BJ (cell line): ENCODE measurements around the gene SPATA25. TPM values are rescaled to one million over a fixed set of nuclear protein-coding genes. Genes with fewer than 3 reads are reported as not detected.

ENCODE experiments used
- CTCF ChIA-PET: fragments of 350-600 bp; formaldehyde crosslinking; extraction: SDS; loops from one replicate; lab custom pipeline; 2021; ENCODE audit warnings: antibody characterized with exemption, inconsistent platforms; lab: Yijun Ruan, JAX
- POLR2A ChIA-PET: fragments of 300-600 bp; sonication (Branson Sonifier 250); formaldehyde crosslinking; extraction: SDS; loops from one replicate; lab custom pipeline; 2021; ENCODE audit warnings: antibody characterized with exemption; lab: Charles Lee
- DNase-seq: peaks from one replicate; pipeline ENCODE4 v3.0.0-alpha.2; 2011; ENCODE audit warnings: low read depth
- H3K27me3 ChIP-seq: 2 replicates; pipeline ENCODE4 v1.6.0; 2011; ENCODE audit warnings: low read length; ENCODE audit not compliant: control insufficient read depth, insufficient read depth
- H3K36me3 ChIP-seq: 2 replicates; pipeline ENCODE4 v1.5.1; 2011; ENCODE audit warnings: low read length; ENCODE audit not compliant: control insufficient read depth, insufficient read depth
- H3K4me3 ChIP-seq: 2 replicates; pipeline ENCODE4 v1.5.1; 2011; ENCODE audit warnings: low read depth, mild to moderate bottlenecking, control low read depth, low read length
- polyA minus RNA-seq: library from RNA; depleted of rRNA, polyadenylated mRNA; stranded (reverse); fragments of >200 nt; gene quantifications from 2 replicates; pipeline ENCODE4 v1.2.3, GENCODE V29; 2011; rRNA and poly(A)+ RNA removed
- polyA plus RNA-seq: library from polyadenylated mRNA; depleted of rRNA; stranded (reverse); fragments of >200 nt; gene quantifications from 2 replicates; pipeline ENCODE4 v1.2.3, GENCODE V29; 2011; rRNA removed
- TF ChIP-seq, protein P1 (sequence below): IDR thresholded peaks from 2 replicates; pipeline ENCODE4 v1.5.1; 2011; ENCODE audit warnings: low read depth, mild to moderate bottlenecking, control low read depth, inconsistent platforms, low read length, moderate library complexity; ENCODE audit not compliant: insufficient read depth

Gene SPATA25, protein sequence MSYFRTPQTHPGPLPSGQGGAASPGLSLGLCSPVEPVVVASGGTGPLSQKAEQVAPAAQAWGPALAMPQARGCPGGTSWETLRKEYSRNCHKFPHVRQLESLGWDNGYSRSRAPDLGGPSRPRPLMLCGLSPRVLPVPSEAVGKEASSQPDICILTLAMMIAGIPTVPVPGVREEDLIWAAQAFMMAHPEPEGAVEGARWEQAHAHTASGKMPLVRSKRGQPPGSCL
- 0.59 and 0.66 TPM in 2 replicates for polyA plus RNA-seq
- 0.62 and 1.3 TPM in 2 replicates for polyA minus RNA-seq

DNA sequence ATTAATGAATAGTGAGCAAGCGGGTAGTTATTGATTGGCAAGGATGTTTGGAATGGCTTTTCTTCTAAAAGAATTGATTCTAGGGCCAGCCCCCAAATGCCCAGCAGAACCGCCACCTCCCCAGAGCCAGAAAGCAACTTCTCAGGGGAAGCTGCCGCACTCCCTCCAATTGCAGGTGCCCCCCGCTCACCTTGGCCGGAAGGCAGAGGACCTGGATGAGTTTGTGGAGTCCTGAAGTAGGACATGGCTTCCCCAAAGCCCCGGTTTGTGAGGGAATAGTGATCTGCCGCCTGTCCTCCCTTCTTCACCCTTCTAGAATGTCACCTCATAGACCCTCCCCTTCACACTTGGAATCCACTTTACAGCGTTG lies at the start of gene SPATA25:
TSS of gene SPATA25 (minus strand) at position 277 of the 370 bp plus-strand sequence. CDS start at position 245, 32 bp downstream.
- no peak for DNase-seq
- Histone ChIP-seq H3K4me3 (no peak within 1 kb of the TSS), H3K36me3 (peaks cover 14% of the 10 kb centered on the region), H3K27me3 (no peaks in the 10 kb centered on the region)
- CTCF ChIA-PET: interaction anchor here (0.7 to 1.0 kb wide), 2 partner anchors 70 to 88 kb away, joined by 3 to 4 read pairs; no protein-coding TSS in a partner anchor
- POLR2A ChIA-PET: no interaction called here
- TF ChIP-seq, protein P1, sequence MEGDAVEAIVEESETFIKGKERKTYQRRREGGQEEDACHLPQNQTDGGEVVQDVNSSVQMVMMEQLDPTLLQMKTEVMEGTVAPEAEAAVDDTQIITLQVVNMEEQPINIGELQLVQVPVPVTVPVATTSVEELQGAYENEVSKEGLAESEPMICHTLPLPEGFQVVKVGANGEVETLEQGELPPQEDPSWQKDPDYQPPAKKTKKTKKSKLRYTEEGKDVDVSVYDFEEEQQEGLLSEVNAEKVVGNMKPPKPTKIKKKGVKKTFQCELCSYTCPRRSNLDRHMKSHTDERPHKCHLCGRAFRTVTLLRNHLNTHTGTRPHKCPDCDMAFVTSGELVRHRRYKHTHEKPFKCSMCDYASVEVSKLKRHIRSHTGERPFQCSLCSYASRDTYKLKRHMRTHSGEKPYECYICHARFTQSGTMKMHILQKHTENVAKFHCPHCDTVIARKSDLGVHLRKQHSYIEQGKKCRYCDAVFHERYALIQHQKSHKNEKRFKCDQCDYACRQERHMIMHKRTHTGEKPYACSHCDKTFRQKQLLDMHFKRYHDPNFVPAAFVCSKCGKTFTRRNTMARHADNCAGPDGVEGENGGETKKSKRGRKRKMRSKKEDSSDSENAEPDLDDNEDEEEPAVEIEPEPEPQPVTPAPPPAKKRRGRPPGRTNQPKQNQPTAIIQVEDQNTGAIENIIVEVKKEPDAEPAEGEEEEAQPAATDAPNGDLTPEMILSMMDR: no peak

DNA sequence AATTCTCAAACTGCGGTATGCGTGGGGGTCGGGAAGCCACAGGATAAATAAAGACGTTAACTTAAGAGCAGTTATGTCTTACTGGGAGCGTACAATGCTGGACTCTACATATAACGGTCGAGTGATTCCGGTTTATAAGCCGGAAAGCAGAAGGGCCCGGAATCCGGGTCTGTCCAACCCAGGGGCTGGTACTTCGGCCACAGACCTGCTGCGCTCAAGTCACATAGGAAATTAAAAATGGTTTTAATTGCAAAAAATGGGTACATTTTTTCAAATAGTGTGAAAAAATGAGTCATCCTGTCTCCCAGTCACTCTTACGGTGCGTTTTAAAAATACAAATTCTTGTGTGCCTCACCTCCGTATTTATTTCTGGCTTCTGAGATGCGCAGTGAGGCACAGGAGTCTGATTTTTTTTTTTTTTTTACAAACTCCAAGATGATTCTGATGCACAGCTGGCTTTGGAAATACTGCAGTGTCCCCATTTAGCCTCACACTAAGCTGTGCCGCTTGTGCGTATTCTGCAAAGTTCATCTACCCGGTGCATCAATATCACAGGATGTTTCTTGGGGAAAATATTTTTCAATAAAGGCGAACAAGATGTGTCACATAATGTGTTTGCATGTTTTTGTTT lies 48.1 kb upstream of the SPATA25 start:
- Histone ChIP-seq H3K27me3 (no peaks in the 10 kb centered on the region), H3K4me3 (peak overlapping the region; percentile 51), H3K36me3 (peaks cover 19% of the 10 kb centered on the region)
- ChIA-PET CTCF (interaction anchor here (0.9 to 3.4 kb wide), 5 partner anchors 9 to 111 kb away, joined by 4 to 18 read pairs (median 8); no protein-coding TSS in a partner anchor), POLR2A (interaction anchor here (0.6 kb wide), 2 partner anchors 10 to 16 kb away, joined by 3 to 9 read pairs; no protein-coding TSS in a partner anchor)
- TF ChIP-seq, protein P1: no peak
- no peak for DNase-seq

DNA sequence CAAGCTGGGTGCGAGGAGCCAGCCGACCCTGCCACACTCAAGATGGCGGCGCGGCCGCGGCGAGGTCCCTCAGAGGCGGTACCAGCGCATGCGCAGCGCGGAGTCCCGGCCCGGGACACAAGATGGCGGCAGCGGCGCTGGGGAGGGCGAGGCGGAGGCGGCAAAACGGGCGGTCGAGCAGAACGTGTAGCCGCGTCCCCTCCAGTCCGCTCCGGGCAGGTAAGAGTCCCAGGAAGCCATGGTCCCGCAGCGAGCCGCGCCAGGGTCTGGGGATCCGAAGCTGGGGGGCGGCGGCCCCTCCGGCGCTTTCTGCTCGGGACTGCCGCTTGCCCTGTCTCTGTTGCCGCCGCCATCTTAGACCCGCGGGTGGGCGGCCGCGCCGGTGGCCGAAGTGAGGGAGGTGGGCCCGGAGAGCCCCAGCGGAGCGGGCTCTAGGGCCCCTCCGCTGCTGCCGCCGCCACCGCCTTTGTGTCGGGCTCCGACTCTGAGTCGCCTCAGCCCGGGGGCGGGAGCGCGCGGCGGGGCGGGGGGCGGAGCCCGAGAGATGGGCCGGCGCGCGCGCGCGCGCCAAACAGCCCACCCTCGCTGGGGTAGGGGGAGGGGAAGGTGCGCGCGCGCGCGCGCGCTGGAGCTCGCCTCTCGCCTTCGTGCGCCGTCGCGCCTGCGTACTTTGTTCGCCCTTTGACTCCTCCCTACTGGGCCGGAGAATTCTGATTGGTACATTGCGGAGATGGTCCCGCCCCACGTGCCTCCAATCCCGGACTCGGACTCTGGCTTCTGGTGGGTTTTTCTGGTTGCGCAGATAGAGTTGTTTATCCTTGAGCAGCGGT lies 47.4 kb upstream of the SPATA25 start, which contains the start of gene PCIF1:
TSS of gene PCIF1 (plus strand) at position 98 of the 830 bp plus-strand sequence. CDS start 4,317 bp downstream, outside the sequence.
- POLR2A ChIA-PET: interaction anchor here (0.6 kb wide), 2 partner anchors 9 to 15 kb away, joined by 3 to 9 read pairs; no protein-coding TSS in a partner anchor
- TF ChIP-seq, protein P1: no peak
- DNase-seq: peak; percentile 85

DNA sequence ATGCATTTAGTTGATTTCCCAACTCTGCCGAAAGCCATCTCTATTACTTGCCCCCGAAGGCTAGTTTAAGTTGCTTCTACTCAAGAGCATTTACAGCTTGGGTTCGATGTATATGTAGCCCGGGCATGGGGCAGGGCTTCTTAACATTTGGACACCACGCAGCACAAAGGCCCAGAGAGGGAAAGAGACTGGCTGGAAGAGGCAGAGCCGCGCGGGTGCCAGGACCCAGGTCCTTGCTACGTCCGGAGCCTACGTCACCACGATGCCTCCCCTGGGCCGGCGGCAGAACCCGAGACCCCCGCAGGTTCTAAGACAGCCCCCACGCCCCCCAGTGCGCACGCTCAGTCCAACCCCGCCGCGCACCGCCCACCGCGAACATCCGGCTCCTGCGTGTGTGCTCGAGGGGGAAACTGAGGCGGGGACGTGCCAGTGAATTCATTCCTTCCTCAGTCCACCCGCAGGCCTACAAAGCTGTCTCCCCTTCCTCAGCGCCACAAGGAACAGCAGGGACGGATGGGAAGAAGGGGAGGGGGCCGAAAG lies 46.7 kb upstream of the SPATA25 start:
- DNase-seq: no peak
- peak overlapping the region; percentile 63 for H3K4me3 ChIP-seq
- ChIA-PET CTCF (interaction anchor here (0.6 to 2.6 kb wide), 6 partner anchors 35 to 1744 kb away, joined by 3 to 11 read pairs (median 8); no protein-coding TSS in a partner anchor), POLR2A (no interaction called here)
- H3K27me3 ChIP-seq: no peaks in the 10 kb centered on the region
- TF ChIP-seq, protein P1: no peak
- peaks cover 9% of the 10 kb centered on the region for H3K36me3 ChIP-seq

More for the DNA sequence above, 47.4 kb upstream of the SPATA25 start, which contains the start of gene PCIF1:
- Histone ChIP-seq H3K27me3 (no peaks in the 10 kb centered on the region), H3K4me3 (peak within 1 kb of the TSS; percentile 63), H3K36me3 (peaks cover 14% of the 10 kb centered on the region)
- CTCF ChIA-PET: interaction anchor here (0.7 to 2.6 kb wide), 4 partner anchors 23 to 1744 kb away, joined by 3 to 11 read pairs (median 6); no protein-coding TSS in a partner anchor
